Activated T-cell treated with anti-CD3 and anti-CD28 coated beads, Interleukin-2, amount 50 U/mL, for 4 hours (primary cell): Measurements from ENCODE around the gene CBFB. TPM values are rescaled to one million over a fixed set of nuclear protein-coding genes. Genes with fewer than 3 reads are reported as not detected.

ENCODE experiments used
- ATAC-seq, 2 donors: fragments of 200-7000 bp; cut with Tn5 transposase; one replicate each; pipeline ENCODE4 v1.10.0; 2021
- DNase-seq: peaks from one replicate; pipeline ENCODE4 v3.0.0-alpha.2; 2020
- H3K27me3 Mint-ChIP-seq: one replicate; pipeline ENCODE4 v1.8.0; 2021; ENCODE audit warnings: low read depth, mixed read lengths
- H3K36me3 Mint-ChIP-seq: one replicate; pipeline ENCODE4 v1.8.0; 2022; ENCODE audit warnings: mixed read lengths; ENCODE audit not compliant: insufficient read depth
- H3K4me1 Mint-ChIP-seq: one replicate; pipeline ENCODE4 v1.8.0; 2021; ENCODE audit warnings: low read depth, mixed read lengths
- H3K4me3 Mint-ChIP-seq: one replicate; pipeline ENCODE4 v1.8.0; 2021; ENCODE audit warnings: mild to moderate bottlenecking, moderate library complexity, mixed read lengths
- H3K9me3 Mint-ChIP-seq: one replicate; pipeline ENCODE4 v1.8.0; 2021; ENCODE audit warnings: mixed read lengths
- total RNA-seq, 3 donors: library from RNA; stranded (reverse); gene quantifications; one replicate each; pipeline ENCODE4 v1.2.1, GENCODE V29; 2021

The CBFB gene
- total RNA-seq, 3 donors from 2014 or later: 128 to 132 (median 129) TPM

- Mint-ChIP-seq H3K4me3 (no peak overlapping the region), H3K36me3 (peaks cover 3% of the 10 kb centered on the region)
- ATAC-seq: no peak
These were observed 17.7 kb upstream of the CBFB start for GRCh38 chr16:67011274-67011673.

GRCh38 chr16:67013233-67013822 lies 15.6 kb upstream of the CBFB start:
- Mint-ChIP-seq H3K36me3 (no peaks in the 10 kb centered on the region), H3K27me3 (no peaks in the 10 kb centered on the region), H3K4me3 (peak overlapping the region; percentile 70), H3K4me1 (peaks cover 3% of the 10 kb centered on the region), H3K9me3 (no peaks in the 10 kb centered on the region)
- DNase-seq (no peak), ATAC-seq (no peak)

More at GRCh38 chr16:67011274-67011673, 17.7 kb upstream of the CBFB start:
- DNase-seq: no peak
- H3K9me3 Mint-ChIP-seq: no peaks in the 10 kb centered on the region
- peaks cover 3% of the 10 kb centered on the region for H3K4me1 Mint-ChIP-seq
- no peaks in the 10 kb centered on the region for H3K27me3 Mint-ChIP-seq

GRCh38 chr16:67013823-67014633 lies 14.9 kb upstream of the CBFB start:
- H3K27me3 Mint-ChIP-seq: no peaks in the 10 kb centered on the region
- H3K4me1 Mint-ChIP-seq: peaks cover 3% of the 10 kb centered on the region
- peak; percentile 54 to 69 for ATAC-seq
- no peaks in the 10 kb centered on the region for H3K9me3 Mint-ChIP-seq
- DNase-seq: peak; percentile 52
- no peaks in the 10 kb centered on the region for H3K36me3 Mint-ChIP-seq
- H3K4me3 Mint-ChIP-seq: peak overlapping the region; percentile 72

DNA sequence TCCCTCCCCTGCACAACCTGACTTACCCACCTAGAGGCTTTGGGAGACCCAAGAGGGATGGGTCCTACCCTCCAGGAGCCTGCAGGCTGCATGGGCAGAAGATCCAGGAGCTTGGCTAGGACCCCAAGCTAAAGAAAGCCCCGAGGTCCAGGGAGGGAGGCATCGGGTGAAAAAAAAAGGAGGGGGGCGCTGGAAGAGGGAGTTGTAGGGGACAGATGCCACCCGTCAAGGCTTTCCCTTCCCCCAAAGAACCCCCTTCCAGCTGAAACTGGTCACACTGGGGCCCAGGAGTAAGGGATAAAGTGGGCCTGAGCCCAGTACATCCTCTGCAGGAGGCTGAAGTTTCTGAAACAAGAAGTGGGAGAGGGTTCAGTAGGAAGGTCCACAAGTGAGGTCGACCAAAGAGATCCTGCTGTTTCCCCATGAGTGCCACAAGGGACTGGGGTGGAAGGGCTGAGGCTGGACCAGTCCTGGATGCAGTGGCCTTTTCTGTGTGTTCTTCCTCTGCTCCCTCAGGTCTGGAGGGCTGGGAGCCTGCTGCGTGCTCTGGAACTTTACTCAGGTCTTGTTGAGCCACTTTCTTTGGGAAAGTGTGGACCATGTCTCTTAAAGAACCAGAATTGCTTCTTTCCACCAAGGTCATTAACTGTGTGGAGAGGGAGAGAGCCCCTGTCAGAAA lies 14.2 kb upstream of the CBFB start:
- H3K4me1 Mint-ChIP-seq: peaks cover 3% of the 10 kb centered on the region
- peak in 1 of 2 donors; percentile 1 for ATAC-seq
- no peaks in the 10 kb centered on the region for H3K9me3 Mint-ChIP-seq
- peak overlapping the region; percentile 72 for H3K4me3 Mint-ChIP-seq
- no peak for DNase-seq
- H3K27me3 Mint-ChIP-seq: no peaks in the 10 kb centered on the region
- no peaks in the 10 kb centered on the region for H3K36me3 Mint-ChIP-seq

- no peak for DNase-seq
- no peaks in the 10 kb centered on the region for H3K27me3 Mint-ChIP-seq
- no peaks in the 10 kb centered on the region for H3K9me3 Mint-ChIP-seq
- no peaks in the 10 kb centered on the region for H3K36me3 Mint-ChIP-seq
- H3K4me3 Mint-ChIP-seq: no peak overlapping the region
- ATAC-seq: no peak
- peaks cover 3% of the 10 kb centered on the region for H3K4me1 Mint-ChIP-seq
These were observed 13.6 kb upstream of the CBFB start for GRCh38 chr16:67015313-67015731.

GRCh38 chr16:67016143-67016542 lies 12.8 kb upstream of the CBFB start:
- no peak overlapping the region for H3K4me3 Mint-ChIP-seq
- peaks cover 3% of the 10 kb centered on the region for H3K4me1 Mint-ChIP-seq
- H3K27me3 Mint-ChIP-seq: no peaks in the 10 kb centered on the region
- no peak for DNase-seq
- no peaks in the 10 kb centered on the region for H3K36me3 Mint-ChIP-seq
- no peak for ATAC-seq
- H3K9me3 Mint-ChIP-seq: no peaks in the 10 kb centered on the region

GRCh38 chr16:67016681-67017420 lies 12.1 kb upstream of the CBFB start:
- Mint-ChIP-seq H3K27me3 (no peaks in the 10 kb centered on the region), H3K4me3 (no peak overlapping the region), H3K4me1 (peaks cover 3% of the 10 kb centered on the region), H3K36me3 (no peaks in the 10 kb centered on the region), H3K9me3 (no peaks in the 10 kb centered on the region)
- ATAC-seq: no peak
- no peak for DNase-seq

- Mint-ChIP-seq H3K27me3 (no peaks in the 10 kb centered on the region), H3K4me3 (no peak overlapping the region), H3K4me1 (peaks cover 3% of the 10 kb centered on the region), H3K9me3 (no peaks in the 10 kb centered on the region), H3K36me3 (no peaks in the 10 kb centered on the region)
- ATAC-seq: no peak
- DNase-seq: no peak
These were observed 11.6 kb upstream of the CBFB start for GRCh38 chr16:67017421-67017750.

DNA sequence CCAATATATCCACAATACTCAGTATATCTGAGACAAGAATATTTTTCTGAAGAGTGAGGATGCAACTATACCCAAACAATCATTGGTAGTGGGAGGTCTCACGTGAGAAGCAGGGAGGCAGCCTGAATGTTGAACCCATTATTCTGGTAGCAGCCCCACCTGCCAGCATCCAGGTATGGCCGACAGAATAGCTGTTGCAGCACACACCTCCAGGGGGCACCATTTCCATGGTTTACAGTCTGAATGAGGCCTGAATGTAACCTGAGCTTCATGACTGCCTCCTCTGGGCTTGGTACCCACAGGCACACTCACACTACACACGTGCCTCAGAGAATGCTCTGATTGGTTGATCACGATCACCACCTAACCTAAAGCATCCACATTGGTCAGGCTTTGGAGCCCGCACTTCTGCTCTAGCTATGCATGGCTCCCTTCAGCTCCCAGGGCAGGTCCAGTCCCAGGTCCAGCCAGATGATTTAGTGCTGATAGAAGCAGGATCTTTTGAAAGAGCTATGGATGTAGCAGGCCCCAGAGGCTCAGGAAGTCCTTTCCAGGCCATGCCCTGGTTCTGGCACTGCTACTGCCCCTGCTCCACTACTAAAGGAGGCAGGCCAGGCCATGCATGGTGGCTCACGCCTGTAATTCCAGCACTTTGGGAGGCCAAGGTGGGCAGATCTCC lies 11.0 kb upstream of the CBFB start:
- DNase-seq (peak; percentile 84), ATAC-seq (peak; percentile 93 to 94)
- Mint-ChIP-seq H3K4me1 (peaks cover 3% of the 10 kb centered on the region), H3K36me3 (no peaks in the 10 kb centered on the region), H3K27me3 (no peaks in the 10 kb centered on the region), H3K9me3 (no peaks in the 10 kb centered on the region), H3K4me3 (no peak overlapping the region)

GRCh38 chr16:67019171-67019570 lies 9.8 kb upstream of the CBFB start:
- ATAC-seq (no peak), DNase-seq (no peak)
- no peaks in the 10 kb centered on the region for H3K9me3 Mint-ChIP-seq
- H3K27me3 Mint-ChIP-seq: no peaks in the 10 kb centered on the region
- no peaks in the 10 kb centered on the region for H3K4me1 Mint-ChIP-seq
- no peaks in the 10 kb centered on the region for H3K36me3 Mint-ChIP-seq
- H3K4me3 Mint-ChIP-seq: no peak overlapping the region

- DNase-seq (no peak), ATAC-seq (no peak)
- no peaks in the 10 kb centered on the region for H3K9me3 Mint-ChIP-seq
- no peaks in the 10 kb centered on the region for H3K4me1 Mint-ChIP-seq
- H3K4me3 Mint-ChIP-seq: no peak overlapping the region
- no peaks in the 10 kb centered on the region for H3K36me3 Mint-ChIP-seq
- H3K27me3 Mint-ChIP-seq: no peaks in the 10 kb centered on the region
These were observed 7.6 kb upstream of the CBFB start for GRCh38 chr16:67021321-67021720.

DNA sequence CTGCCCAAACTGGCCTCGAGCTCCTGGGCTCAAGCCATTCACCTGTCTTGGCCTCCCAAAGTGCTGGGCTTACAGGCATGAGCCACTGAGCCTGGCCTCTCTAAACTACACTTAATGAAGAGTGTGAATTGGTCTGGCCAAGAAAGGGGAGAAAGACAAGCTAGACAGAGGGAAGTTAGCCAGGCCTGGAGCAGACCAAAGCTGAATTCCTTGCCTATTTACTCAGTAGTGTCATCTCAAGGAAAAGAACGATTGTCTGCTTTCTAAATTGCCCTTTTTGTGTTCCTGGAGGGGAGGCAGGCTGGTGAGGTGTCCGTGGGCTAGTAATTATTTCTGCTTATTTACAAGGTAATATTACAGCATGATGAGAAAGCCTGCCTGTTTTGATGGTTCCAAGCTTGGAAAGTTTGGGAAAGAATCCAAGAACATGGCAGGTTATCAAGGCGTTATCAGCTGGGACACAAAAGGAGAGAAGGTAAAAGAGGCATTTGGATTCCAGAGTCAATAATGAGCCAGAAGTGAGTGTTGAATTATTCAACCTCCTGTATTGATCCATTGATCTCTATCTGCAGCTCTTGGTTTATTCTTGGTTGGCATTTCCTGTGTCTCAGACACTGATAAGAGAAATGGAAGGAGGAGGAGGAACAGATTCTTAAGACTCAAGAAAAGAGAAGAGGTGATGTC lies 6.3 kb upstream of the CBFB start:
- Mint-ChIP-seq H3K27me3 (no peaks in the 10 kb centered on the region), H3K4me3 (no peak overlapping the region), H3K36me3 (no peaks in the 10 kb centered on the region), H3K9me3 (no peaks in the 10 kb centered on the region), H3K4me1 (peaks cover 2% of the 10 kb centered on the region)
- ATAC-seq (no peak), DNase-seq (no peak)

GRCh38 chr16:67023689-67024088 lies 5.3 kb upstream of the CBFB start:
- H3K4me3 Mint-ChIP-seq: no peak overlapping the region
- DNase-seq: no peak

More at GRCh38 chr16:67023689-67024088, 5.3 kb upstream of the CBFB start:
- no peaks in the 10 kb centered on the region for H3K9me3 Mint-ChIP-seq
- ATAC-seq: no peak
- H3K36me3 Mint-ChIP-seq: no peaks in the 10 kb centered on the region
- H3K27me3 Mint-ChIP-seq: no peaks in the 10 kb centered on the region
- H3K4me1 Mint-ChIP-seq: peaks cover 7% of the 10 kb centered on the region
